HL-60 (cell line): ENCODE data around the gene SPATA17.

ENCODE experiments used
- DNase-seq, 2 experiments: peaks; one replicate each; pipeline ENCODE4 v3.0.0-alpha.2; 2010 to 2020; ENCODE audit warnings: low read depth in 1 of 2, low spot score in 1 of 2
- H3K27ac ChIP-seq: fragments of 250-450 bp; sonication (Bioruptor Pico); replicated peaks from 2 replicates; pipeline ENCODE4 v1.5.1; 2020; ENCODE audit warnings: mild to moderate bottlenecking, moderate library complexity
- H3K27me3 ChIP-seq: fragments of 250-450 bp; sonication (Bioruptor Pico); 2 replicates; pipeline ENCODE4 v1.5.1; 2021; ENCODE audit warnings: mild to moderate bottlenecking, moderate library complexity; ENCODE audit not compliant: insufficient read depth, poor library complexity, severe bottlenecking
- H3K4me3 ChIP-seq: replicated peaks from 2 replicates; pipeline ENCODE4 v1.5.1; 2011; ENCODE audit warnings: mild to moderate bottlenecking, control low read depth, low read length; ENCODE audit not compliant: insufficient read depth
- CTCF ChIP-seq: IDR thresholded peaks from one replicate; pipeline ENCODE4 v1.5.1; 2011; ENCODE audit warnings: low read length, control low read depth, inconsistent platforms; ENCODE audit not compliant: insufficient read depth
- GABPA ChIP-seq: IDR thresholded peaks from 2 replicates; pipeline ENCODE4 v1.6.1; 2012; ENCODE audit warnings: low read depth
- POLR2AphosphoS5 ChIP-seq: IDR thresholded peaks from 2 replicates; pipeline ENCODE4 v1.6.1; 2012; ENCODE audit warnings: low read depth
- REST ChIP-seq: IDR thresholded peaks from 2 replicates; pipeline ENCODE4 v1.6.1; 2012; ENCODE audit warnings: low read depth; ENCODE audit not compliant: insufficient replicate concordance
- SPI1 ChIP-seq: IDR thresholded peaks from 2 replicates; pipeline ENCODE4 v1.6.1; 2012; ENCODE audit warnings: low read depth, mild to moderate bottlenecking, borderline replicate concordance

The SPATA17 gene

GRCh38 chr1:217718873-217719272, 87.7 kb downstream of the SPATA17 start:
- Histone ChIP-seq H3K27me3 (no peaks in the 10 kb centered on the region), H3K27ac (no peak overlapping the region), H3K4me3 (no peak overlapping the region)
- TF ChIP-seq POLR2AphosphoS5 (no peak), CTCF (no peak), REST (no peak)
- no peak for DNase-seq

GRCh38 chr1:217721692-217722091, 90.5 kb downstream of the SPATA17 start:
- DNase-seq = no peak
- TF ChIP-seq GABPA (no peak), SPI1 (no peak), POLR2AphosphoS5 (no peak), CTCF (no peak), REST (no peak)
- Histone ChIP-seq H3K27me3 (no peaks in the 10 kb centered on the region), H3K4me3 (no peak overlapping the region), H3K27ac (no peak overlapping the region)

GRCh38 chr1:217734973-217735372, 103.8 kb downstream of the SPATA17 start:
- TF ChIP-seq SPI1 (no peak), CTCF (no peak), REST (no peak), POLR2AphosphoS5 (no peak), GABPA (no peak)
- H3K27me3 ChIP-seq = no peaks in the 10 kb centered on the region
- no peak overlapping the region for H3K27ac ChIP-seq
- no peak for DNase-seq
- no peak overlapping the region for H3K4me3 ChIP-seq
